DND-41 (cell line): Measurements from ENCODE around the gene P4HA1.

Experiments used
- CTCF ChIP-seq: IDR thresholded peaks from 2 replicates; pipeline ENCODE4 v1.5.1; 2012; ENCODE audit warnings: borderline replicate concordance, low read length, moderate library complexity, mild to moderate bottlenecking; ENCODE audit not compliant: poor library complexity, severe bottlenecking; ENCODE audit errors: extremely low read depth
- EZH2 ChIP-seq: IDR thresholded peaks from 3 replicates; pipeline ENCODE4 v1.6.1; 2012; ENCODE audit warnings: borderline replicate concordance, low read depth, mild to moderate bottlenecking, moderate library complexity, low read length, inconsistent platforms; ENCODE audit not compliant: severe bottlenecking

- TF ChIP-seq CTCF (no peak), EZH2 (no peak)
Measured at GRCh38 chr10:73060173-73060572, 36.5 kb downstream of the P4HA1 start.
